ENCODE results near the gene APEH. TPM values are rescaled to one million over a fixed set of nuclear protein-coding genes. Genes with fewer than 3 reads are reported as not detected.

Gene APEH
- total and polyA plus RNA-seq, 2 of the 4 experiments (the other 2 are of a cell fraction) = 89.2 to 142 TPM

GRCh38 chr3:49680493-49681231 lies 6.5 kb downstream of the APEH start:
- Histone ChIP-seq H3K18ac (ENCODE audit: low read depth, low read length) (no peak overlapping the region), H3K9ac (ENCODE audit: low read depth, low read length) (no peak overlapping the region), H3K27me3 (ENCODE audit: control insufficient read depth, insufficient read depth, low read length) (no peaks in the 10 kb centered on the region), H2BK120ac (ENCODE audit: low read depth, low read length) (no peak overlapping the region), H2BK20ac (ENCODE audit: low read depth, low read length) (no peak overlapping the region), H2AFZ (replicated peaks; ENCODE audit: low read length, poor library complexity) (no peak overlapping the region), H3K4me2 (ENCODE audit: low read depth, low read length) (no peak overlapping the region), H3K14ac (replicated peaks; ENCODE audit: low read depth, low read length) (no peak overlapping the region), H4K20me1 (ENCODE audit: insufficient read depth, low read length) (no peaks in the 10 kb centered on the region; the same call in 1 of the 2 replicates), H4K8ac (ENCODE audit: low read depth in 2 of 2, low read length in 2 of 2) (no peak overlapping the region), H3K4ac (ENCODE audit: low read depth, low read length) (no peak overlapping the region), H2AK5ac (ENCODE audit: low read depth, low read length) (no peak overlapping the region), H3K4me1 (ENCODE audit: control insufficient read depth, insufficient read depth, low read length) (no peaks in the 10 kb centered on the region), H3K23ac (ENCODE audit: low read depth, low read length) (no peak overlapping the region), H3K4me3 (ENCODE audit: insufficient read depth, low read depth, low read length) (no peak overlapping the region), H4K5ac (ENCODE audit: low read depth, low read length) (no peak overlapping the region), H3K36me3 (ENCODE audit: control insufficient read depth, insufficient read depth, low read length) (peaks cover 81% of the 10 kb centered on the region), H3K27ac (ENCODE audit: insufficient read depth, low read length) (no peak overlapping the region), H2BK15ac (ENCODE audit: low read depth, low read length) (no peak overlapping the region), H2BK5ac (ENCODE audit: low read depth, low read length, poor library complexity, severe bottlenecking) (no peak overlapping the region), H3K56ac (ENCODE audit: extremely low read depth, insufficient read depth, low read length) (no peak overlapping the region), H3K9me1 (ENCODE audit: insufficient read depth, low read length) (peaks cover 1% of the 10 kb centered on the region), H4K91ac (ENCODE audit: insufficient read depth, low read depth, low read length) (no peak overlapping the region), H3K79me1 (ENCODE audit: low read depth in 1 of 2, low read length in 2 of 2) (peaks cover 10 to 33% of the 10 kb centered on the region in 2 experiments), H3K9me3 (ENCODE audit: control insufficient read depth, insufficient read depth, low read length) (no peaks in the 10 kb centered on the region), H2AK9ac (replicated peaks; ENCODE audit: low read depth, low read length, poor library complexity) (no peak overlapping the region)
- POLR2A ChIA-PET (ENCODE audit: unreplicated experiment) = no interaction called here
- CTCF ChIA-PET = no interaction called here
- in situ Hi-C loops (cut with MboI; ENCODE audit: low sequenced_read_pairs) (no loop called here), intact Hi-C loops (cut with micrococcal nuclease) (no loop called here), dilution Hi-C loops (cut with HindIII; ENCODE audit: low sequenced_read_pairs, unreplicated experiment) (no loop called here)
- DNase-seq = no peak
- WGBS, 2 experiments (ENCODE audit: extremely low coverage in 2 of 2, insufficient read length in 1 of 2) = 100% methylated on average over 1 of the region's 7 CpGs; no CpG with 5 or more reads in 1 of the 2 experiments
- no peak for TF ChIP-seq RCOR1 (IDR thresholded peaks at IDR 0.05; ENCODE audit: insufficient replicate concordance, low read length)
- TF ChIP-seq FOS (IDR thresholded peaks at IDR 0.05; ENCODE audit: low read depth, low read length) = no peak
- TF ChIP-seq RFX5 (IDR thresholded peaks at IDR 0.05; ENCODE audit: low read depth, low read length) = no peak
- TF ChIP-seq, protein P1, sequence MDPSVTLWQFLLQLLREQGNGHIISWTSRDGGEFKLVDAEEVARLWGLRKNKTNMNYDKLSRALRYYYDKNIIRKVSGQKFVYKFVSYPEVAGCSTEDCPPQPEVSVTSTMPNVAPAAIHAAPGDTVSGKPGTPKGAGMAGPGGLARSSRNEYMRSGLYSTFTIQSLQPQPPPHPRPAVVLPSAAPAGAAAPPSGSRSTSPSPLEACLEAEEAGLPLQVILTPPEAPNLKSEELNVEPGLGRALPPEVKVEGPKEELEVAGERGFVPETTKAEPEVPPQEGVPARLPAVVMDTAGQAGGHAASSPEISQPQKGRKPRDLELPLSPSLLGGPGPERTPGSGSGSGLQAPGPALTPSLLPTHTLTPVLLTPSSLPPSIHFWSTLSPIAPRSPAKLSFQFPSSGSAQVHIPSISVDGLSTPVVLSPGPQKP (IDR thresholded peaks at IDR 0.05; ENCODE audit: borderline replicate concordance, low read depth, low read length) = no peak
- no TSS peak for BruUV-seq (replicated peaks)
- ATAC-seq (ENCODE audit: low read depth) = no peak
